Neutrophil (primary cell): ENCODE data around the gene LDHAL6B.

Experiments used
- H3K27ac ChIP-seq: fragments of 200-600 bp; sonication (generic); 2 replicates; pipeline ENCODE4 v1.5.1; 2016; ENCODE audit warnings: mild to moderate bottlenecking, moderate library complexity
- H3K27me3 ChIP-seq: fragments of 200-600 bp; sonication (generic); 2 replicates; pipeline ENCODE4 v1.6.0; 2016; ENCODE audit warnings: mild to moderate bottlenecking
- H3K36me3 ChIP-seq: fragments of 200-600 bp; sonication (generic); 2 replicates; pipeline ENCODE4 v1.5.1; 2017
- H3K4me1 ChIP-seq, 2 experiments: fragments of 200-600 bp in 1 of 2; sonication (generic) in 1 of 2; 1 replicate in 1 of 2; 2 replicates in 1 of 2; pipeline versions ENCODE4 v1.5.1 to v1.6.1; 2013 to 2016; ENCODE audit warnings: low read depth in 1 of 2, low read length in 1 of 2, mild to moderate bottlenecking in 1 of 2, moderate library complexity in 1 of 2; ENCODE audit not compliant: control insufficient read depth in 1 of 2, insufficient read depth in 1 of 2
- H3K4me3 ChIP-seq, 2 experiments: fragments of 200-600 bp in 1 of 2; sonication (generic) in 1 of 2; 1 replicate in 1 of 2; 2 replicates in 1 of 2; pipeline ENCODE4 v1.5.1; 2013 to 2016; ENCODE audit warnings: low read depth in 1 of 2, low read length in 1 of 2, mild to moderate bottlenecking in 1 of 2, moderate library complexity in 1 of 2
- H3K9me3 ChIP-seq: fragments of 200-600 bp; sonication (generic); 2 replicates; pipeline ENCODE4 v1.5.1; 2016
- TF ChIP-seq, protein P1 (sequence below): fragments of 200-600 bp; sonication (generic); IDR thresholded peaks from 2 replicates; pipeline ENCODE4 v1.5.1; 2016; ENCODE audit warnings: antibody characterized with exemption

Gene LDHAL6B

DNA sequence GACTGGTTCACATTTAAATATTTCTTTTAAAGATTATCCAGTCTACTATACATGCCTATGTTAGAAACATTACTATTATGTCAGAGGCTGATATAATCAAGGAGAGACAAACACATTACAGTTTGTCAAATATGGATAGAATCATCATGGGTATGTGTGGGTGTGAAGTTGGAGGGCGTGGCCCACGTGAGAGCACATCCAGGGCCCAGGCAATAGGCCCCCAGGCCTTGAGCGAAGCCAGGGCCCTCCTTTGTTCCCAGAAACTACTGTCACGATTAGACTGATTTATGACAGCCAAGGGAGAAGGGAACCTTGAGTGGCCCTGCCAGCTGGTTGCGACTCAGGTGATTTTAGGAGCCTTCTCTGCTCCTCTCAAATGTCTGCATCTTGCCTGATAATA lies 26.9 kb upstream of the LDHAL6B start:
- H3K27me3 ChIP-seq: peaks cover 39% of the 10 kb centered on the region
- no peak overlapping the region for H3K4me3 ChIP-seq
- H3K9me3 ChIP-seq: no peaks in the 10 kb centered on the region
- TF ChIP-seq, protein P1, sequence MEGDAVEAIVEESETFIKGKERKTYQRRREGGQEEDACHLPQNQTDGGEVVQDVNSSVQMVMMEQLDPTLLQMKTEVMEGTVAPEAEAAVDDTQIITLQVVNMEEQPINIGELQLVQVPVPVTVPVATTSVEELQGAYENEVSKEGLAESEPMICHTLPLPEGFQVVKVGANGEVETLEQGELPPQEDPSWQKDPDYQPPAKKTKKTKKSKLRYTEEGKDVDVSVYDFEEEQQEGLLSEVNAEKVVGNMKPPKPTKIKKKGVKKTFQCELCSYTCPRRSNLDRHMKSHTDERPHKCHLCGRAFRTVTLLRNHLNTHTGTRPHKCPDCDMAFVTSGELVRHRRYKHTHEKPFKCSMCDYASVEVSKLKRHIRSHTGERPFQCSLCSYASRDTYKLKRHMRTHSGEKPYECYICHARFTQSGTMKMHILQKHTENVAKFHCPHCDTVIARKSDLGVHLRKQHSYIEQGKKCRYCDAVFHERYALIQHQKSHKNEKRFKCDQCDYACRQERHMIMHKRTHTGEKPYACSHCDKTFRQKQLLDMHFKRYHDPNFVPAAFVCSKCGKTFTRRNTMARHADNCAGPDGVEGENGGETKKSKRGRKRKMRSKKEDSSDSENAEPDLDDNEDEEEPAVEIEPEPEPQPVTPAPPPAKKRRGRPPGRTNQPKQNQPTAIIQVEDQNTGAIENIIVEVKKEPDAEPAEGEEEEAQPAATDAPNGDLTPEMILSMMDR: no peak
- peaks cover 0 to 5% of the 10 kb centered on the region in 2 experiments for H3K4me1 ChIP-seq
- H3K36me3 ChIP-seq: no peaks in the 10 kb centered on the region
- no peak overlapping the region for H3K27ac ChIP-seq

DNA sequence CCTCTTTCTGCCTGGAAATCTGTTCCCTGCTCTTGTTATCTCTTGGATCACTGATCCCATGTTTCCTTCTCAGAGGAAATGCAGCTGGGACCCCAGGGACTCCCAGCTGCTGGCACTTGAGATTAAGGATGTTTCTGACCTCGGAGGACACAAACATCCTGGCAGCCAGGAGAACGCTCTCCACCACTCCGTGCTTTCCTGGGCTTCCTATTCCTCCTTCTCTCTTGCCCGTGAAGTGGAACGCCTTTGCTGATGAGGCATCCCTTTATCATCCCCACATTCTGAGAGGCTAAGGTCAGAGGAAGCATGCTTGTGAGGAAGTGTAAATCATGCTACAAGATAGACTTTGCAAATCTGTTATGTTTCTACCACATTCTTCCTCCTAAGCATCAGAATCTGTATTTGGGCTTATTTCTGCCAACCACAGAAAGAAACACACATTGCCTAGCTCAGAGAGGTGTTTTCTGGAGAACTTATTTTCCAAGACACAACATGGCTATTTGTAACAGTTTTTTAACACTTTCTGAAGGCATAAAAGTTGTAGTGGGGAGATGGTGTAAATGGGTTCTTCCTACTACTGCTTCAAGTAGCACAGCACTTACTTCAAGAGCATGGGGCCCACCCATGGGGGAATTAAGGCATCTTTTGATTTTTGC lies 25.6 kb upstream of the LDHAL6B start:
- Histone ChIP-seq H3K36me3 (no peaks in the 10 kb centered on the region), H3K4me1 (peaks cover 5 to 11% of the 10 kb centered on the region in 2 experiments), H3K9me3 (no peaks in the 10 kb centered on the region), H3K4me3 (no peak overlapping the region), H3K27me3 (peaks cover 25% of the 10 kb centered on the region), H3K27ac (no peak overlapping the region)
- TF ChIP-seq, protein P1: no peak

DNA sequence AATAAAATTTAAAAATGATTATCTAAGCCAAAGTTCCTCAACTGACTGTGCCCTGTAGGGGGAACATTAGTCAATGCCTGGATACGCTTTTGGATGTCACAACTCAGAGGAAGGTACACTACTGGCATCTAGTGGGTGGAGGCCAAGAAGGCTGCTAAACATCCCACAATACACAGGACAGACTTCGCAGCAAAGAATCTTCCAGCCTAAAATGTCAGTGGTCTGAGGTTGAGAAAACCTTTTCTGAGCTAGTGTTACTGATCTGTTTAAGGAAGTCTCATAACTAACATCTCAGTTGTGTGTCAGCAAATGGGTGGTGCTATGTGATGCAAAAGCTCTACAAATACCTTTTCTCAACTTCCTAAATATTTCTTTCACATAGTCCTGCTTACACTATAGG lies 20.9 kb upstream of the LDHAL6B start:
- Histone ChIP-seq H3K27ac (peak overlapping the region; percentile 16), H3K9me3 (no peaks in the 10 kb centered on the region), H3K4me3 (no peak overlapping the region), H3K36me3 (no peaks in the 10 kb centered on the region), H3K27me3 (no peaks in the 10 kb centered on the region), H3K4me1 (peaks cover 10 to 11% of the 10 kb centered on the region in 2 experiments)
- TF ChIP-seq, protein P1: no peak

DNA sequence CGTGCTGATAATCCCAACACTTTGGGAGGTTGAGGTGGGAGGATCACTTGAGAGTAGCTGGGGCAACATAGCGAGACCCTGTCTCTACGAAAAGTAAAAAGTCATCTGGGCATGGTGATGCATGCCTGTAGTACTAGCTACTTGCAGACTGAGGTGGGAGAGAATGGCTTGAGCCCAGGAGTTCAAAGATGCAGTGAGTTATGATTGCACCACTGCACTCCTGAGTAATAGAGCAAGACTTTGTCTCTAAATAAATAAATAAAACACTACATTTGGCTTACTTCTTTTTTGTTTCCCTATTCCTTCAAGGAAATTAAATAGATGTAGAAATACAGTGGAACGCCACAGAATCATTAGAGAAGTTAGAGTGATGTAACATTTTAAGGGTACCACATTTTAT lies 20.1 kb upstream of the LDHAL6B start:
- Histone ChIP-seq H3K4me1 (peaks cover 10 to 11% of the 10 kb centered on the region in 2 experiments), H3K36me3 (no peaks in the 10 kb centered on the region), H3K27ac (no peak overlapping the region), H3K4me3 (no peak overlapping the region), H3K27me3 (no peaks in the 10 kb centered on the region), H3K9me3 (no peaks in the 10 kb centered on the region)
- TF ChIP-seq, protein P1: no peak

DNA sequence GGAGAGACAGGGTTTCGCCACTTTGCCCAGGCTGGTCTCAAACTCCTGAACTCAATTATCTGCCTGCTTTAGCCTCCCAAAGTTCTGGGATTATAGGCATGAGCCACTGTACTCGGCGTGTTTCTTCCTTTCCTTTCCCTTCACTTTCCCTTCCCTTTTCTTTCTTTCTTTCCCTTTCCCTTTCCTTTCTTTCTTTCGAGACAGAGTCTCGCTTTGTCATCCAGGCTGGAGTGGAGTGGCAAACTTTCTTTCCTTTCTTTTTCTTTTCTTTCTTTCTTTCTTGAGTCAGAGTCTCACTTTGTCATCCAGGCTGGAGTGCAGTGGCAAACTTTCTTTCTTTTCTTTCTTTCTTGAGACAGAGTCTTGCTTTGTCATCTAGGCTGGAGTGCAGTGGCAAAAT lies 17.4 kb upstream of the LDHAL6B start:
- Histone ChIP-seq H3K4me3 (no peak overlapping the region), H3K27me3 (no peaks in the 10 kb centered on the region), H3K4me1 (peaks cover 10 to 11% of the 10 kb centered on the region in 2 experiments), H3K36me3 (no peaks in the 10 kb centered on the region), H3K9me3 (no peaks in the 10 kb centered on the region), H3K27ac (no peak overlapping the region)
- TF ChIP-seq, protein P1: no peak
